Raji (cell line): ENCODE measurements around the gene GPRIN1.

Experiments used
- POLR2A ChIP-seq: IDR thresholded peaks from 2 replicates; pipeline ENCODE4 v1.6.1; 2011; ENCODE audit warnings: low read depth, low read length, control low read depth; ENCODE audit not compliant: insufficient read depth

Gene GPRIN1

DNA sequence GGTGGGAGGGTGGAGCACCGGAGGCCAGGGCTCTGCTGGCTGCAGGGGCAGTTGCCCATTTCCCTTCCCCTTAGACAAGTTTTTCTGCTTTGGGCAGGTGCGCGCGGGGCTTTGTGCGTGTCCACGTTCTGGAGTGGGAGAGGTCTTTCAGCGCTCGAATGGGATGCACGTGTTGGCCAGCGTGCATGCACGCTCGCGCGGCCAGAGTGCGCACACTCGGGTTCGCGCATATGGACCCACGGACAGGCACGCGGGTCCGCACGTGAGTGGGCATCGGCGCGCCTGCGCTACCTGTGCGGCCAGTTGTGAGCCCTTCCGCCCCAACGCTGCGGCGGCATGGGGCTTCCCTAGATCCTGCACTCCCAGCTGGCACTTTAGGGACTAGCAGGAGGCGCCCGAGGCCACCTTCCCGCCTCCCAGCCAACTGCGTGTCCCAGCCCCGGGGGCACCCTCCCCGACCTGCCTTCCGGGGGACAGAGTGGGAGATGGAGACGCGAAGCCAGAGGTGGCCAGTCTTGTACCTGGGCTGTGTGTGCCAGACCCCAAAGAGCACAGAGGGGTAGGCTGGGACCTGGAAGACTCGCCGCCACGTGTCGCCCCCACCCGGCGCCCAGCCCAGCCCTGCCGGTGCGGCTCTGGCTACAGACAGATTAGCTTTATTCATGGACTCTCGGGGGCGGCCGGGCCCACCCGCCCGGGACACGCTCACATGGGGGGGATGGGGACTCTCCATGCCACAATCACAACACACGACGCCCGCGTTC lies 9.8 kb upstream of the GPRIN1 start:
- no peak for TF ChIP-seq POLR2A

DNA sequence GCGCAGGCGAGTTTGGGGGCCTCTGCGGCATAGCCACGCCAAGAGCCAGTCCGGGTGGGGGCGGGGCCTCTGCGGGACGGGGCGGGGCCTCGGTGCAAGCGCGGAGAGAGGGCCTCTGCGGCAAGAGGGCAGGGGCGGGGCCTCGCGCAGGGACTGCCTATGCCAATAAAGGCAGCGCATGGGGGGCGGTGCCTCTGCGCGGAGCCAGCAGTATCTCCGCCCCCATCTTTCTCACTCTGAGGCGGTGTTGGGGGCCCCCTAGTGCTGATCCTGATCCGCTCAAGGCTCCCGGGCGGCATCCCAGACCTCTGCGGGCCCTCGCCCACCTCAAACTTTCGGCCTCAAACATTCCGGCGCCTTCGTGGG lies 9.2 kb upstream of the GPRIN1 start:
- no peak for TF ChIP-seq POLR2A

DNA sequence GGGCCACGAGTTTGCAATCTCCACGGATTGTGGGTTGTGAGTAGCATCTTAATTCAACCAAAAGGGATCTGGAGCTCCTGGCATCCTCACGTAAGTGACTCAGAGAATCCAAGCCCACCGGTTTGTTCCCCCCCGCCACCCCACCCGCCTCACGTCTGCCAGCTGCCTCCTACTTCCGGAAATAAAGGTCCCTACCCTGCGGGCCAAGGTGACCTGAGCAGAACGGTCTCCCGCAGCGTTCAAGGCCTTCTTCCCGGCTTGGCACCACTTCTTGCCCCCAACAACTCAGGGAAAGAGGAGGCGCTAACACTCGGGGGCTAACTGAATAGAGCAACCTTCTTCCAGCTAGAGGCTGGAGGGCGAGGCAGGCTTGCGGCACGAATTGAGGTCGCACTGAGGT lies 8.8 kb upstream of the GPRIN1 start:
- no peak for TF ChIP-seq POLR2A

DNA sequence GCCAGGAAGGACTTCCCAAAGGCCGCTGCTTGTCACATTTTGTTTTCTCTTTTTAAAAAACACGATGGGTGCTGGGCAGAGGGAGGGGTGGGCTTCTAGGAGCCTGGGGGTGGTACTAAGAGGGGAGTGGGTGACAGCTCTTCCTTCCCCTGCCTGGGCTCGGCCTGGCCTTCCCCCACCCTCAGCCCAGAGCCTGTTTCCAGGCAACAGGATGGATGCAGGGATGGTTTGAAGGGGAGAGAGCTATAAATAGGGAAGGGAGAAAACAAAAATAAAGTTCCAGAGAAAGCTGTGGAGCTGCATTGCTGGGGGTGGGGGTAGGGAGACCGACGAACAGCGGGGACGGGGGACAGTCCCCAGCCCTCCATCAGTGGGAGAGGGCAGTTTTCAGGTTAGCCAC lies 6.6 kb upstream of the GPRIN1 start:
- no peak for TF ChIP-seq POLR2A

DNA sequence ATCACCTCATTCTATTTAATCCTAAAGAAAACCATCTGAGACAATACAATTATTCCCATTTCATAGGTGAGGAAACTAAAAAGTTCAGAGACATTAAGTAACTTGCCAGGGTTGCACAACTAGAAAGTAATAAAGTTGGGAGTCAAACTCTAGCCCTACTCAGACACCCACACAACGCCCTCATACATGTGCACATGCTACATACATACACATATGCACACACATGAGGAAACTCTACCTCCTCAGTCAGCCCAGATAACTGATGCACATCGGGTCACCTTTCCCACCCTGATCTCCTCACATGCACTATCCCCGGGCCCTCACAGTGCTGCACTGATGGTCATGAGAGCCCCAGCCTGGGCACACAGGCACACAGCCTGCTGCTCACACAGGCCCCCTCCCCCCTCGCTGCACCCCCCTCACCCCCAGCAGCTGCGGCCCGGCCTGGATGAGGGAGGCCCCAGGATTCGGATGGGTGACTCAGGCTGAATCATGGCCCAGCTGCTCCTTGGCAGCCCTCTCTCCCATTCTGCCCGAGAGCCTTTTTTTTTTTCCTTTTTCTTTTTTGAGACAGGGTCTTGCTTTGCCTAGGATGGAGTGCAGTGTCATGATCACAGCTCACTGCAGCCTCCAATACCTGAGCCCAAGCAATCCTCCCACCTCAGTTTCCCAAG lies 5.0 kb upstream of the GPRIN1 start:
- TF ChIP-seq POLR2A = no peak

DNA sequence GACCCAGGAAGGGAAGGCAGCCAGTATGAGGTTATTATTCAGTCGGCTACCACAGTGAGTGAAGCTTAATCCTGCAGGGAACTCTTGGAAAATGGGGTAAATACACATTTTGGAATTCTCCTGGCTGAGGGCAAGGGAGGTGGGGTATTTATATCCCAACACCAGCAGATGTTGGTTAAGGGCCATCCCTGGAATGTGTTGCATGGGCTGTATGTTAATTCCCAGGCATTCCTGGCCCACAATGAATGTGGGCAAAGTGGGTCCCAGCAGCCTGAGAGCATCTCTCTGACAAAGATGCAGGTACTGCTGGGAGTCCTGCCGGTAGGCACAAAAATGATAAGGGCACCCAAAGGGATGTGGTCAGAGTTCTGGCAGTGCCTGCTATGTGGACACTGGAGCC lies 2.9 kb upstream of the GPRIN1 start:
- TF ChIP-seq POLR2A = no peak

DNA sequence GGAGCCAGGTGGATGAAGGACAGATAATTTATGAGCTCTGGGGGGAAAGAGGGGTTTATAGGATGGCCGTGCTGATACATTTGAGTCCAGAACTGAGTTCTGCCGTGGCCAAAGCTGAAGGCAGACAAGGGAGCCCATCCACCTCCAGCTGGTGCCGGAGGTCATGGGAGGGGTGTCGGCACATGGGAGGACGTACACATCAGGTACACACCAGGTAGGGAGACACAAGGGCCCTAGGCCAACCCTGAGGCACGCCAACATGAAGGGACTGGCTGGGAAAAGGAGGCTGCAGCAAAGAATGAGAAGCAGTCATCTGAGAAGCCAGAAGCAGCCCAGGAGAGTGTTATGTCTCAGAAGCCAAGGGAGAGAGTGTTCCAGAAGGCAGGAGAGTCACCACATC lies 2.1 kb upstream of the GPRIN1 start:
- no peak for TF ChIP-seq POLR2A

DNA sequence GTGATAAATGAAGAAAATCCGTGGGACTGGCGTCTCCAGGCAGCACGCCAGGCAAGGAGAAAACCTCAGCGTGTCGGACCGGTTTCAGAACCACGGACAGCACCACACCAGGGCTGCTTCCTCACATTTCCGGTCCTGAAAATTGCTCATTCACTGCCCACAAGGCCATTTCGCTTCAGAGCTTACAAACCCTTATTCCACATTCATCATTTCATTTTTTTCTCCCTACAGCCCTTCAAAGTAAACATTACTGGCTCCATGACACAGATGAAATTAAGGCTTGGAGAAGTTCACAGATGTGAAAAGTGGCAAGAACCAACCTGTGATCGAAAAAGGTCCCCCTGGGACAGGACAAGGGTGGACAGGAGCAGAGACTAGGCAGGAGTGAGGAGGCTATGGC lies 1.5 kb upstream of the GPRIN1 start:
- no peak for TF ChIP-seq POLR2A

DNA sequence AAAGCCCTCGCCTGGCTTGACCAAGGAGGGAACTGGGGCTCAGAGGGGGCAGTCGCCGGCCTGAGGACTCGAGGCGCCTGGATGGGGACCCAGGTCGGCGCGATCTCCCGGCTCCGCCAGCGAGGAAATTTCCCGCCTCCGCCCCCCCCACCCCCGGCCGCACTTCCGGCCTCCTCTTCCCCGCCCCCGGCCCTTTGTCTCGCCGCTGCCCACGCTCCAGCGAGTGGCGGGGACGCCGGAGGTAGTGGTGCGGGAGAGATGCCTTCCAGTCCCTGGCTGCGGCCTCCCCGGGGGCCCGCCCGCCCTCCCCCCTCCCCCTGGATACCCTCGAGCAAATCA lies 448 bp upstream of the GPRIN1 start:
- no peak; the same call in 1 of the 2 replicates for TF ChIP-seq POLR2A

DNA sequence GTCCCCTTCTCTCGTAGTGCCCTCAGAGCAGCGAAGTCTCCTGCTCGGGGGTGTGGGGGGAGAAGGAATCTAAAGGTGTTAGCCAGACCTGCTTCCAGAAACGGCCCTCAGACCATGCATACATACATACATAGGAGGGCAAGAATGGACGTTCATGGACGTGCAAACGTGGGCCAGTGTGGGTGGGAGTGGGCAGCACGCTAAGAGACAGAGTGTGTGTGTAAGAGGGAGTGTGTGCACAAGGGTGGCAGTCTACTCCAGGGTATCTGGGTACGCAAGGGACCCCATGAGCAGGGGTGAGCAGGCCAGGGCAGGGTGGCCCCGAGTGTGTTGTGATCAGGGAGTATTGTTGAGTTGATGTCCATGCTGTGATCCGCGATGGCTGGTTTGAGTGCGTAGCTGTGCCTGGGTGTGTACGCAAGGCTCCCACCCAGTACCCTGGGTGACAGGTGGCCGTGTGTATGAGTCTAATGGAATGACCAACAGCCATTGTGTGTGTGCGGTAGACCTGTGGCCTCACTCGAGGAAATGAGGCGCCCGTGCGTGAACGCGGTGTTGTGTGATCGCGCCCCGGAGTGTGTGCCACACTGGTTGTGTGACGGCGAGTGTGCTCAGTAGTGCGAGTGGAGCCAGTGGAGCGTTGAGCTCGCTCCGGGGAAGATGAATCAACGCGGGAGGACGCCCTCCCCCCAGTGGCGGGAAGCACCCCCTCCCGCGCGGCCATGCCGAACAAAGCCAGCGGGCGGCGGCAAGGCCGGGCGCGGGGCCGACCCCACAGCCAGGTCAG lies 826 bp downstream of the GPRIN1 start:
- TF ChIP-seq POLR2A = no peak

DNA sequence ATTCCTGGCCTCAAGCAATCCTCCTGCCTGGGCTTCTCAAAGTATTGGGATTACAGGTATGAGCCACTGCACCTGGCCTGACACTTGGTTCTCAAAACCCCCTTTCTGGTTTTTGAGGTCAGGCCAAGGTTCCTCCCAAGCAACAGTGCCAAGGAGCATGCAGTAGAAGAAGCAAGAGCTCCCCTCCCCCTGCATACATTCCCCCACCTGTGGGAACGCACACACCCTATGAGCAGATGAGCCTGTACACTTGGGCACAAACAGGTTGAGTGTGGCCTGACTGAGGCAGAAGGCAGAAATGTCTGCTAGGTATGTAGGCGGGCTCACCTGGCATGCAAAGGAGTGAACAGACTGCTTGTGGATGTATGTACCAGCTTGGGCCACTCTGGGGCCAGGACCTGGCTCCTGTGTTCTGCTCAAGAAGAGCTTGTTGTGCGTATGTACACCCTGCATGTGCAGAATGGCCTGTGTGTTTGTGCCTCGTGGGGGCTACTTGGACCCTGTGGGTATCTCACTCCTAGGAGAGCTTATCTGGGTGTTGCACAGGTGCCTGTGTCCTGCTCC lies 1.7 kb downstream of the GPRIN1 start:
- no peak for TF ChIP-seq POLR2A

DNA sequence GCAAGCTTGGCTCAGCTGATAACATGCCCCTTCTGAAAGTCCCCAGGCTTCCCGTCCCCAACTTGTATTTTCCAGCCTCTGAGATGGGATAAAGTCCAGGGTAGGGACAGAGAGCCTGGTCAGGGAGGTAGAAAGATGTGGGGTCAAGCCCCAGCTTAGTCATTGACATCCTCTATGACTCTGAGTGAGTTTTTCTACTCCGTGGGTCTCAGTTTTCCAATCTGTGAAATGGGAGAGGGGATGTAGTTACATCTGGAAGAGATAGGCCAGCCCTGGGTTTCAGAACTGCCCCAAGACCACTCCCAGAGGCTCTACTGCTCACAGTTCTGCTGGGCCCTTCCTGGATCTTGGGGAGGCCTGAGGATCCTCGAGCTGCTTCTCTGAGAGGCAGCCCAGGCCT lies 3.1 kb downstream of the GPRIN1 start:
- no peak for TF ChIP-seq POLR2A

DNA sequence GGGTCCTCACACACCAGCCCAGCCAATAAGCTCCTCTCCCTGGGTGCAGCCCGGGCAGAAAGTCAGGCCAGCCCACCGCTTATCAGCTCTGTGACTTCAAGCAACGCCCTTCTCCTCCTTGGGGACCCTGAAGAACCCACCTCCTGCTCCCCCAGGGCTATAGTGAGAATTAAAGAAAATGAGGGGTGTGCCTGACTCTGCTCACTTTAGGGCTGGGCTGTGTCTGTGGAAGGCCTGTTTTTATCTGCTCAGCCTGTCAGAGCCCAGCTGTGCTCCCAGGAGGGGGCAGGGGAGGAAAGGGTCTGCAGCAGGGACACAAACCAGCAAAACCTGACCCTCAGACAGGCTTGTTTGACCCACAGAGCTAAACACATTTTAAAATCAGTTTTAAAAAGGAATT lies 3.9 kb downstream of the GPRIN1 start:
- TF ChIP-seq POLR2A = no peak

DNA sequence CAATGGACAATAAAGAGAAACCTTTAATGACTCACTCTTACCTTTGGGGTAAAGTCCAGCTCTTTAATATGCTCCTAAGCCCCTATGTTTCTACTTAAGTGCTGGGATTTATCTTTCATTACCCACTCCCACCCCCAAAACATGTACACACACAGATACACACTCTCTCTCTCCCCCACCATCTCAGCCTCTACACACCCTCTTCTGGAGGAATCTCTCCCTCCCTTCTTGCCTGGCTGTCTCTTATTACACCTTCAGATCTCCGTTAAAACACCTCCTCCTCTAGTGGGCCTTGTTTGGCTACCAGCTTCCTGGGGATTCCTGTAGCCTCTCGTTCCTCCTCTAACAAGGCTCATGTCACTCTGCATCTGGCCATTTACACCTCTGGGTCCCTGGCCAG lies 6.9 kb downstream of the GPRIN1 start:
- TF ChIP-seq POLR2A = no peak

DNA sequence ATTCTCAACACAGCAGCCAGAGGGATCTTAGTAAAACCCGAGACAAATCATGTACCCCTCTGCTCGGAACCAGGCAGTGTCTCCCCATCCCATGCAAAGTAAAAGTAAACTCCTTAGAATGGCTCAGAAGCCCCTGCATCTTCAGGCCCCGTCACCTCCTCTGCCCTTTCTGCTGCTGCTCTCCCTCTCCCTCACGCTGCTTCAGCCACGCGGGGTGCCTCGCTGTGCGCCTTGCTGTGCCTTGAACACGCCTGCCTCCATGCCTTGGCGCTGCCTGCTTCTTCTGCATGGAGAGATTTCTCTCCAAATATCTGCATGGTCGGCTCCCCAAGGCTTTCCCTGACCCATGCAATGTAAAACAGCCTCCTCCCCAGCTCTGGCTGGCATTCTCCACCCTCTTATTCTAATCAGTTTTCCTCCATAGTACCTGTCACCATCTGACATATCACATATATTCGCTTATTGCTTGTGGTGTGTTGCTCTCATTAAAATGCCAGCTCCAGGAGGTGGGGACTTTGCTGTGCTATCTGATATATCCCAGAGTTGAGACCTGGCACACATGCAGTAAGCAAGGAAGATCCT lies 8.0 kb downstream of the GPRIN1 start:
- no peak for TF ChIP-seq POLR2A
